HG02798 (cell line): Measurements from ENCODE around the gene GPR137.

ENCODE experiments used
- ATAC-seq: cut with Tn5 transposase; IDR thresholded peaks from one replicate; pipeline ENCODE4 v1.9.1; 2021; ENCODE audit warnings: mild to moderate bottlenecking; ENCODE audit not compliant: unreplicated experiment, poor library complexity

The GPR137 gene

DNA sequence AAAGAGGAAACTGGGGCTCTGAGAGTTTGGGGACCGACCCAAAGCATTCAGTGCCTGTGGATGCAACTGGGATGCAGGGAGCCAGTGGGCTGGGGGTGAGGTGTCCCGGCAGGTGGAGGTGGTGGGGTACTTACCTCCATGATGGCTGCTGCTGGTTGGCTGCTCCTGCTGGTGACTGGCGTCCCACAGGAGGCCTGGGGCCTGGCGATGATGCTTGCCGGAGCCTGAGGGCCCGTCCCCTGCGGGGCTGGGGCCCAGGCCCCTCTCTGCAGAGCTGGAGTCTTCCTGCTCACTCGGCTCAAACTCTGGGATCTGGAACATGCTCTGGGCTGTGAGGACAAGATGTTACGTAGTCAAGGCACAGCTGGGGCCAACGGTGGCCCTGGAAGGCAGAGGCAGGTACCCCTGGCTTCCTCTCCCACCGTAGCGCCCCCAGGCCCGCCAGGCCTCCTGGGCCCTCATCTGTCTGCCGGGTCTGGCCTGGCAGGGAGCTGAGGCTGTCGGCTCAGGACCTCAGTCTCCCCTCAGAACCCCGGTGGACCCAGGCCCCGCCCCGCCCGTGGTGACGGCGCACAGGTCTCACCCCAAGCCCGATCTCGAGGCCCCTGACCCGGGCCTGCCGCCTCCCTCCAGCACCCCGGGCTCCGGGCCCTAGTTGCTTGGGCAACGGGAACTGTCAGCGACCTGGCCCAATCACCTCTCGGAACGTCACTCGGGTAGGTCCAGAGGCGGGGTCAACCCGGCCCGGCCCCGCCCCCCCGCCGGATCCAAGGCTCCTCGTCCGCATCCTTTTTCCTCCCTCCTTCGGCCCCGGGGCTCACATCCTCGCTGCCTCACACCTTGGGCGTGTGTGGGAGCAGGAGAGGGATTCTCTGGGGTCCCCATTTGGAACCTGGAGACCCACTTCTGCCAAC, 1.3 kb upstream of the GPR137 start, which contains the start of gene BAD:
Gene BAD, minus strand, starts transcription at position 618 of the 914 bp plus-strand sequence. Its CDS starts 297 bp downstream, at position 321.
- peak; percentile 73 for ATAC-seq

DNA sequence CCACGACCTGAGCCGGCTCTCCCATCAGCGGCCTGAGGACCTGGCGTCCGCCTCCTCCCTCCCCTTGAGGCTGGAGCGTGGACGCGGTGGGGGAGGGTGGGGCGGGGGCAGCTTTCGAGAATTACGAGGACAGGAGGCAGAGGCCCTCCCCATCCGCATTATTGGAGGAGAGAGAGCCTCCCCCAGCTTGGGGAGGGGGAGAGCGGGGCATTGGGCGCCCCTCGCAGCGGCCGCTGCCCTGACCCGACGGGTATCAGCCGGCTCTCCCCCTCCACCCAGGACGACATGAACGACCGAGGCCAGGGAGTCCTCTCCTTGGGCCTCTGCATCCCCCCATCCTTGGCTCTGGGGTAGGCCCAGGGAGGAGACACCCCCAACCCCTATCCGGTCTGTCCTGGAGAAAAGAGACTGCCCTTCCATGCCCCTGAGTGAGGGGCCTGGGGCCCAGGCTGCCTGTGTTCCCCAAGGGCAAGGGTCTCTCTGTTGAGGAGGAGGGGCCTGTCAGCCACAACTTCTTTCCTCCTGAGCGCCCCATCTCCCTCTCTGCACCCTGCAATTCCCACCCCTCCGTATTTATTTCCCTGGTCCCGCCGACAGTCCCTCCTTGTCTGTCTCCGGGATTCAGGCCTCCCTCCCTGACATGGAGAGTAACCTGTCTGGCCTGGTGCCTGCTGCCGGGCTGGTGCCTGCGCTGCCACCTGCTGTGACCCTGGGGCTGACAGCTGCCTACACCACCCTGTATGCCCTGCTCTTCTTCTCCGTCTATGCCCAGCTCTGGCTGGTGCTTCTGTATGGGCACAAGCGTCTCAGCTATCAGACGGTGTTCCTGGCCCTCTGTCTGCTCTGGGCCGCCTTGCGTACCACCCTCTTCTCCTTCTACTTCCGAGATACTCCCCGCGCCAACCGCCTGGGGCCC, 495 bp downstream of the GPR137 start:
- no peak for ATAC-seq

DNA sequence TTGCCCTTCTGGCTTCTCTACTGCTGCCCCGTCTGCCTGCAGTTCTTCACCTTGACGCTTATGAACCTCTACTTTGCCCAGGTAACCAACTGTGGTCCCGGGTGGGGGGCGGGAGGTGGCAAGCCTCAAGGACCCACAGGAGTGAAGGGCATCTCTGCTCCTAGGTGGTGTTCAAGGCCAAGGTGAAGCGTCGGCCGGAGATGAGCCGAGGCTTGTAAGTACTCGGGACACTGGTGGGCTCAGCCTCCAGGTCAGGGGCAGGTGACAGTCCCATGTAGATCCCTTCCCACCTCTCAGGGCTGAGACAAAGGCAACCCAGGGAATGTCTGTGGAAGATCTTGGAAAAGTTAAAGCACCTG, 1.1 kb downstream of the GPR137 start:
- no peak for ATAC-seq

DNA sequence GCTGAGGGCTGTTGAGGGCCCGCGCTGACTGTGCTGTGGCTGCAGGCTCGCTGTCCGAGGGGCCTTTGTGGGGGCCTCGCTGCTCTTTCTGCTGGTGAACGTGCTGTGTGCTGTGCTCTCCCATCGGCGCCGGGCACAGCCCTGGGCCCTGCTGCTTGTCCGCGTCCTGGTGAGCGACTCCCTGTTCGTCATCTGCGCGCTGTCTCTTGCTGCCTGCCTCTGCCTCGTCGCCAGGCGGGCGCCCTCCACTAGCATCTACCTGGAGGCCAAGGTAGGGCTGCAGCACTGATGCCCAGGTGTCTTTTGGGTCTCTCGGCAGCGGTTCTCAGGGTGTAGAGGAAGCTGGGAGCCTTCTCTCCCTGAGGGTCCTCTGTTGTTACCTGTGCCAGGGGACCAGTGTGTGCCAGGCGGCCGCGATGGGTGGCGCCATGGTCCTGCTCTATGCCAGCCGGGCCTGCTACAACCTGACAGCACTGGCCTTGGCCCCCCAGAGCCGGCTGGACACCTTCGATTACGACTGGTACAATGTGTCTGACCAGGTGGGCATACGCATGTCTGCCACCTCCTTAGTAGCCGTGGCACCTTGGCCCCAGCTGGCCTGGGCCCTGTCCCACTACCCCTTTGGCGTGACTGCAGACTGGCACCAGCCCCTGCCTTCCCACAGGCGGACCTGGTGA, 2.2 kb downstream of the GPR137 start:
- no peak for ATAC-seq

DNA sequence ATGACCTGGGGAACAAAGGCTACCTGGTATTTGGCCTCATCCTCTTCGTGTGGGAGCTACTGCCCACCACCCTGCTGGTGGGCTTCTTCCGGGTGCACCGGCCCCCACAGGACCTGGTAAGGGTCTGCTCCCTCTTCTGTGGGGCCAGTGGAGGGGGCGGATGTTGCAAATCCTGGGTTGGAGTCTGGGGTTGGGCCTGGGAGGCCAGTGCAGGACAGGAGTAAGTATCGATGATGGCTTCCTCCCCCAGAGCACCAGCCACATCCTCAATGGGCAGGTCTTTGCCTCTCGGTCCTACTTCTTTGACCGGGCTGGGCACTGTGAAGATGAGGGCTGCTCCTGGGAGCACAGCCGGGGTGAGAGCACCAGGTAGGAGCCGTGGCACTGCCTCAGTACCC, 2.7 kb downstream of the GPR137 start:
- no peak for ATAC-seq

DNA sequence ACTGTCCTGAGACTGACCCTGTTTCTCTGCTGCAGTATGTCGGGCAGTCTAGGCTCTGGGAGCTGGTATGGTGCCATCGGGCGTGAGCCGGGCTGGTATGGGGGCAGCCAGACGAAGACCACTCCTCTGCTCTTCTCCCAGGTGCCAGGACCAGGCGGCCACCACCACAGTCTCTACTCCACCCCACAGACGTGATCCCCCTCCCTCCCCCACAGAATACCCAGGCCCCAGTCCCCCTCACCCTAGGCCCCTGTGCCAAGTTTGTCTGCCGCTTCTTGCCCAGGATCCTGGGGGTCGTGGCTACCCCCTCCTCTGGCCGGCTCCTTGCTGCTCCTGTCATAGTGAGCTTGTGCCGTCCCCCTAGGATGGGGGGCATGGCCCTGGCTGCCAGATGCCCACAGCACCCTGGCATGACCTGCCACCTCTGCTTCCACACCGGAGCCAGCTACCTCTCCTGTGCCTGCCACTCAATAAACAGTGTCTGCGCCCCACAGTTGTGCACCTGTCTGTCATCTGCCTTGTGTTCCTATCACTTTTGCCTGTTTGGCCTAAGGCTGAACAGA, 3.4 kb downstream of the GPR137 start:
- no peak for ATAC-seq

DNA sequence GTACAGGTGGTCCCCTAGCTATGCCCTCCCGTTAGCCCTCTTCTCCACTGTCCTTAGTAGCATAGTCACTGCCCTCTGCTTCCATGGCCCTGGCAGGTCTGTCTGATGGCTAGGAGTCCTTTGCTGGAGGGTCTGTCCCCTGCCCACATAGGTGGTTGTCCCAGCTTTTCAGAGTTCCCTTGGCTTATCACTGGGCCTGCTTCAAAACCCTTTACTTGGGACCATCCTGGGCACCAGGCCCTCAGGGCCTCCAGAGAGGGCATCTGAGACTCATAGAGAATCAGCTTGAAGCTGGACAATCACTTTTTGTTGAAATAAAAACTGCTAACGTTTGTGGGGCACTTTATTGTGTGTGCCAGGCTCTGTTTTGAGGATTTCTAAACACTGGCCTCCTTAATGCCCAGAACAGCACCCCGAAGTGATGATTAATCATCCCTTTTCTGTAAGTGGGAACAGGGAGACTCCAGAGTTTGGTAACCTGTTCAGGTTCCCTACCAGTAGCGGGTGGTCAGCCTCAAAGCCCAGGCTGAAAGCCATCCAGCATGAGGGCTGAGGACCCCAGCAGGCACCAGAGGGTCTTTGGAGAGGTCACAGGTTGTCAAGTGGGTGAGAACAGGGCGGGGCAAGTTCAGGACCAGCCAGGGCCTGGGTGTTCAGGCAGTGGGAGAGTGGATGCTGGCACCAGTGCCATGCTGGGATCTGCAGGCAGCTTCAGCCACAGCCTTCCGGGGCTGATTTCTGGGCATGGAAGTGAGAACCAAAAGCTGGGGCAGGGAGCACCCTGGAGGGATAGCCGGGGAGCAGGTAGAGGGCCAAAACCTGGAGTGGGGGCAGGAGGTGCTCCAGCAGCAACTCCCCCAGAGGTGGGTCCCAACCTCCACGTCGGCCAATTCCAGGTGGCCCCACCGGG, 5.0 kb downstream of the GPR137 start:
- ATAC-seq = no peak

DNA sequence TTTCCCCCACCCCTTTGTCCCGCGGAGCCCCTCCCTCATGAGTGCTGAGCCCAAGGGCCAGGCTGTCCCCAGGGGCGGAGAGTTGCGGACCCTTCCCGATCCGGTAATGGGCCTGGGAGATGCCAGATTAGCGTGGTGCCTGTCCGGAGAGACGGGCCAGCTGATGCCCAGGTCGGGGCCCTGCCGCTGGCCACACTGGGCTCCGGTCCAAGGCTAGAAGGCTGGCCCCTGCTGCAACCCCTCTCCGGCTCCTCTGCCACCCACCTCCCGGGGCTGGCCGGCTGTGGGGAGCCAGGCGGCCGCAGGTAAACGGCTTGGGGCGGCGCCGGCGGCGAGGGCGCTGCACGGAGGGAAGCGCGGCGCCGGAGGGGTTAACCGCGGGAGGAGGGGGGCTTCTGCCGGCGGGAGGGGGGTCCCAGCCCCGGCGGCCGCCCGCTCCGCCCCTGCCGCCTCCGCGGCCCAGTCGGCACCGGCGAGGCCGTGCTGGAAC, 5.7 kb downstream of the GPR137 start, which contains the start of gene KCNK4:
Gene KCNK4, plus strand, starts transcription at position 41 of the 490 bp plus-strand sequence. CDS start 1,717 bp downstream, outside the sequence.
- no peak for ATAC-seq

DNA sequence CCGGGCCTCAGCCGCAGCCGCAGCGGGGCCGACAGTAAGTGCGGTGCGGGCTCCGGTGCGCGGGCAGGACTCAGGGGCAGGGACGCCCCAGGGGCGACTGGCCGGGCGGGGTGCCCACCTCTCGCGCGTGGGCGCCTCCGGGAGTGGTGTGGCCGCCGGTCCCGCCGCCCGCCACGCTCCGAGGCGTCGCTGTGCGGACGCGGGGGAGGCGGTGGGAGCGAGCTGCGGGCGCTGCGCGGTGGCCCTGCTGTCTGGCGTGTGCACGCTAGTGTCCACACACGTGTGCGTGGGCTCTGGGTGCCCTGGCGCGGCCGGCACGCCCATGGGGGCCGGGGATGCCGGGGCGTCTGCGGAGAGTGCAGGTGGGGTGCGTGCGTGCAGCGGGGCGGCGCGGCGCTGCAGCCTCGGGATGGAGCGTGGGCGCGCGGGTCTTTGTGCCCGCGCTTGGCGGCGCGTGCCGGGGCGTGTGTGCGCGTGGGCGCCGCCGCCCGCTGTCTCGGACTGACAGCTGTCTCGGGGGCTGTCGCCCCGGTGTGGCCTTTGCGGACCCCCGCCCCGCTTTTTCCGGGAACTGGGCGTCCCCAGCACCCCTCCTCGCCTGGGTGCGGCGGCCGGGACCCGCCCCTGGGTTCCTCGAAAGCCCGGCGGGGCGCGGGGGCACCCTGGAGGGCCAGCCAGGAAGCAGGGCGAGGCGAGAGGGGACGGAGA, 6.3 kb downstream of the GPR137 start:
- ATAC-seq = no peak

DNA sequence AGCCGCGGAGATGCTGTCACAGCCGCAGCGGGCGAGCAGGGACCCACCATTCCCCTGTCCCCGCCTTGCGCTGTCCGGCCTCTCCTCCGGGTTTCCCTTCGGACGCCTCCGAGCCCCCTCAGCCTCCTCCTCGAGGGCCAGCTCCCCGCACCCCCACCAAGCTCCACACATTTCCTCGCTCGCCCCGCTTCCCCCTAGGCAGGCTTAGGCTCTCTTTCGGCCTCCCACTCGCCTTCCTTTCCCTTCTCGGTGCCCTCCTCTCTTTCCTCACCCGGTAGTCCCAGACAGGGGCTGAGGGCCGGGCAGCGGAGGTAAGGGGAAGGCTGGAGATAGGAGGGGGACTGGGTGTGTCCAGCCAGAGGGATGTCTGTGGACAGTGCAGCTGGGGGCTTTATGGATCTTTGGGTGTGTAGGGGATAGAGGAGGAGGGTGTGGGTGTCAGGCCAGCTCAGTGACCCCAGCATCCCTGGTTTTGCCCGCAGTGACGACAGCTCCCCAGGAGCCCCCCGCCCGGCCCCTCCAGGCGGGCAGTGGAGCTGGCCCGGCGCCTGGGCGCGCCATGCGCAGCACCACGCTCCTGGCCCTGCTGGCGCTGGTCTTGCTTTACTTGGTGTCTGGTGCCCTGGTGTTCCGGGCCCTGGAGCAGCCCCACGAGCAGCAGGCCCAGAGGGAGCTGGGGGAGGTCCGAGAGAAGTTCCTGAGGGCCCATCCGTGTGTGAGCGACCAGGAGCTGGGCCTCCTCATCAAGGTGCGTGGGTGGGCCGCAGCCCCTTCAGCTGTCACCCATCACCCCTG, 7.0 kb downstream of the GPR137 start:
- ATAC-seq = no peak

DNA sequence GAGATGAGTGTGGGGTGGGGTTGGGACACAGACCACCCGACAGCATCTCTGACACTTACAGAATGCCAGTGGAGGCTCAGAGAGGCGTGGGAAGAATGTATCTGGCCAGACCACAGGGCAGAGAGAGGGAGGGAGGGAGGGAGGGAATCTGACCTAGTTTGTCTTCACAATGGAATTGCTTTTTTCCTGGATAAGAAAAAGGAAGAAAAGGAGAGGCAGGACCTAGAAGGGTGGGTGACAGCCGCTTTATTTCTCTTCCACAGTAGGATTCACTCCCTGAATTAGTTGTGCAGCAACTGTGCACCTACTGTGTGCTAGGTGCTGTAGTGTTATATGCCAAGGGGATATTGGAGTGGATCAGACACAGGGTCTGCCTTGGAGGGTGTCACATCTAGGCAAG, 9.1 kb downstream of the GPR137 start:
- no peak for ATAC-seq

DNA sequence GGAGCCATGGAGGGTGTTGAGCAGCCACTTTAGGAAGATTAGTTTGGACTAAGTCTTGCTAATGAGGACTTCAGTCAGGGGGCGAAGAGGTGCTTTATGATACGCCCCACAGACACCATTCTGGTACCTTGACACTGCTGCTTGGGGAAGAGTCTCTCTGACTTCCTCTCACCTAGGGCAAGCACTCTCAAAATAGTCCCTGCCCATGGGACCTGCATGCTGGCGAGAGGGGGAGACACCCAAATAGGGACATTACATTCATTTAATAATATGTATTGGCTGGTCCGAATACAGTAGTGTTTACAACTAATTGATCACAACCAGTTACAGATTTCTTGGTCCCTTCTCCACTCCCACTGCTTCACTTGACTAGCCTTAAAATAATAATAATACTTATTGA, 10.1 kb downstream of the GPR137 start:
- ATAC-seq = no peak

DNA sequence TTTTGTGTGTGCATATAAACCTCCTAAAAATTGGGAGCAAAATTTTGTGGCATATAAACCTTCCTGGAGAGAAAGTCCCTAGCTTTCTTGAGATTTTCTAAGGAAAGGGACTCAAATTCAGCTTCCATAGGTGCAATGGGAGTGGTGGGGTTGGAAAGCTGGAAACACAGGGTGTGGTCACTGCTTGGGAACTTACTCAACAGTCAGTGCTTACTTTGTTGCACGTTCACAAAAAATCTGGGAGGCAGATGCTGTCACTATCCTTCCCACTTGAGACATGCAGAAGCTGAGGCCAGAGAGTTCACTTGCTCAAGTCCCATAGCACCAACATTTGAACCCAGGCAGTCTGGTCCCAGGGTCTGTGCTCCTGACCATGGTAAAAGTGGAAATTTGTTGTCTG, 10.6 kb downstream of the GPR137 start:
- no peak for ATAC-seq

DNA sequence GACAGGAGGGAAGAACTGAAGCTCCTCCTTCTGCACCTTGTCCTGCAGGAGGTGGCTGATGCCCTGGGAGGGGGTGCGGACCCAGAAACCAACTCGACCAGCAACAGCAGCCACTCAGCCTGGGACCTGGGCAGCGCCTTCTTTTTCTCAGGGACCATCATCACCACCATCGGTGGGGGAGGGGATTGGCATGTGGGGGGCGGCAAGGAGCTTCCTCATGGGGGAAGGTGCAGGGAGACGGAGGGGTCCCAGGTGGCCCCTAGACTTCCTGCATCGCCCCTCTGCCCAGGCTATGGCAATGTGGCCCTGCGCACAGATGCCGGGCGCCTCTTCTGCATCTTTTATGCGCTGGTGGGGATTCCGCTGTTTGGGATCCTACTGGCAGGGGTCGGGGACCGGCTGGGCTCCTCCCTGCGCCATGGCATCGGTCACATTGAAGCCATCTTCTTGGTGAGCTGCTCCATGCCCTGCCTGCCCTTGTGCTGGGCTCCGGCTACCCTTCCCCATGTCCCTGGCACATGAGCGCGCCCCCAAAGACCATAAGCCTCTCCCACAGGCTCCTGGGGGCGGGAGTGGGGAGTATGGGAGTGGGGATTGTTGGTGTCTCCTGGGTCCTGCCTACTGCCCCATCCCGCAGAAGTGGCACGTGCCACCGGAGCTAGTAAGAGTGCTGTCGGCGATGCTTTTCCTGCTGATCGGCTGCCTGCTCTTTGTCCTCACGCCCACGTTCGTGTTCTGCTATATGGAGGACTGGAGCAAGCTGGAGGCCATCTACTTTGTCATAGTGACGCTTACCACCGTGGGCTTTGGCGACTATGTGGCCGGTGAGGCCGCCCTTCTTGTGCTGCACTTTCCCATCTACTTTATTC, 11.4 kb downstream of the GPR137 start:
- ATAC-seq = no peak

DNA sequence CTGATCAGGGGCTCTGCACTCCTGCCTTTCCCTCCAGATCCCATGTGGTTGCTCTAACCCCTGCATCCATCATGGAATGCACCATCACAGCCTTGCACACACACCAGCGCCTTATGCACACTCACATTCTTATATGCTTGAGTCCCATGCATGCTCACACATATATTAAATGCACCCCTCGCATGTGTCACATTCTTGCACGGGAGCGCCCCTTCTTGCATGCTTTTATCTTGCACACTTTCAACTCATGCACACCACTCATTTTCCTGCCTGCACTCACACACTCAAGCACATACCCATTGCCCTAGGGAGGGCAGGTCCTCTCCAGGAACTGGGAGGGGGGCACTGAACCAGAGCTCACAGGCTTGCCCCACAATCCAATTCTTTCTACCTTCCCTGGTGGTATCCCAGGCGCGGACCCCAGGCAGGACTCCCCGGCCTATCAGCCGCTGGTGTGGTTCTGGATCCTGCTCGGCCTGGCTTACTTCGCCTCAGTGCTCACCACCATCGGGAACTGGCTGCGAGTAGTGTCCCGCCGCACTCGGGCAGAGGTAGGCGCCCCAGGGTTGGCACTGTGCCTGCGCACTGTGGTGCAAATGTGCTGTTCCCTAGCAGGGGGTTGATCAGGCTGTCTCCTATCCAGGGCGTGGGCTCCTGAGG, 12.2 kb downstream of the GPR137 start:
- ATAC-seq = no peak
